Endothelial cell of umbilical vein (primary cell): Measurements from ENCODE around the gene THOP1. TPM values are rescaled to one million over a fixed set of nuclear protein-coding genes. Genes with fewer than 3 reads are reported as not detected.

Experiments used
- BruUV-seq: library from RNA; stranded (reverse); fragments of 400-500 nt; replicated peaks from 2 replicates; lab custom pipeline; 2021; lab: Mats Ljungman, UMichigan
- CTCF ChIA-PET: fragments of 300-600, 350-600 bp; sonication (Branson Sonifier 250); formaldehyde crosslinking; loops from one replicate; lab custom pipeline; 2021; ENCODE audit warnings: antibody characterized with exemption, inconsistent platforms; lab: Charles Lee
- POLR2A ChIA-PET: fragments of 300-600, 350-600 bp; sonication (Branson Sonifier 250); formaldehyde crosslinking; loops from one replicate; lab custom pipeline; 2021; ENCODE audit warnings: antibody characterized with exemption, inconsistent platforms; lab: Charles Lee
- DNase-seq: peaks from one replicate; pipeline ENCODE4 v3.0.0-alpha.2; 2011; ENCODE audit warnings: low read depth, low spot score
- FAIRE-seq: peaks from 2 replicates; lab custom pipeline; 2011; peaks lifted over from hg19 to GRCh38; lab: Jason Lieb, UNC
- H2AFZ ChIP-seq: 2 replicates; pipeline ENCODE4 v1.6.0; 2012; ENCODE audit warnings: low read depth, low read length, control low read depth, inconsistent platforms
- H3K27ac ChIP-seq: 2 replicates; pipeline ENCODE4 v1.5.1; 2011; ENCODE audit warnings: low read depth, mild to moderate bottlenecking, control low read depth, low read length, moderate library complexity; ENCODE audit not compliant: insufficient read depth
- H3K27me3 ChIP-seq, 2 experiments: 2 replicates each; pipeline versions ENCODE4 v1.6.0 to v1.6.1; 2011; ENCODE audit warnings: low read length in 2 of 2, mixed read lengths in 1 of 2; ENCODE audit not compliant: control insufficient read depth in 2 of 2, insufficient read depth in 2 of 2
- H3K36me3 ChIP-seq, 2 experiments: 2 replicates in 1 of 2; 3 replicates in 1 of 2; pipeline ENCODE4 v1.5.1; 2011; ENCODE audit warnings: low read length in 2 of 2, mild to moderate bottlenecking in 1 of 2, moderate library complexity in 1 of 2; ENCODE audit not compliant: control insufficient read depth in 2 of 2, insufficient read depth in 2 of 2; ENCODE audit errors: extremely low read depth in 1 of 2
- H3K4me1 ChIP-seq: 3 replicates; pipeline ENCODE4 v1.5.1; 2011; ENCODE audit warnings: mild to moderate bottlenecking, low read length; ENCODE audit not compliant: control insufficient read depth, insufficient read depth; ENCODE audit errors: extremely low read depth
- H3K4me2 ChIP-seq: 2 replicates; pipeline ENCODE4 v1.6.1; 2011; ENCODE audit warnings: low read length, control low read depth, mixed read lengths; ENCODE audit not compliant: insufficient read depth
- H3K4me3 ChIP-seq, 3 experiments: fragments of 200-600 bp in 1 of 3; sonication (generic), shearing (Covaris generic) in 1 of 3; replicated peaks in 1 of 3; 2 replicates each; pipeline ENCODE4 v1.5.1; 2011 to 2016; ENCODE audit warnings: control low read depth in 3 of 3, low read length in 3 of 3, mild to moderate bottlenecking in 2 of 3, inconsistent platforms in 1 of 3, low read depth in 1 of 3, moderate library complexity in 1 of 3; ENCODE audit not compliant: insufficient read depth in 1 of 3
- H3K79me2 ChIP-seq: 2 replicates; pipeline ENCODE4 v1.6.0; 2012; ENCODE audit warnings: low read length, inconsistent platforms; ENCODE audit not compliant: control insufficient read depth, insufficient read depth
- H3K9ac ChIP-seq: replicated peaks from 2 replicates; pipeline ENCODE3; 2011; ENCODE audit warnings: low read length, control low read depth; ENCODE audit not compliant: insufficient read depth; ENCODE audit errors: extremely low read depth
- H3K9me1 ChIP-seq: replicated peaks from 3 replicates; pipeline ENCODE4 v1.6.0; 2011; ENCODE audit warnings: mild to moderate bottlenecking, low read length; ENCODE audit not compliant: control insufficient read depth, insufficient read depth; ENCODE audit errors: extremely low read depth
- H3K9me3 ChIP-seq: replicated peaks from 2 replicates; pipeline ENCODE4 v1.5.1; 2012; ENCODE audit warnings: low read length, inconsistent platforms; ENCODE audit not compliant: control insufficient read depth, insufficient read depth
- H4K20me1 ChIP-seq: replicated peaks from 2 replicates; pipeline ENCODE3; 2011; ENCODE audit warnings: mild to moderate bottlenecking, low read length; ENCODE audit not compliant: control insufficient read depth, insufficient read depth; ENCODE audit errors: extremely low read depth
- EZH2 ChIP-seq: IDR thresholded peaks from 2 replicates; pipeline ENCODE4 v1.6.1; 2012; ENCODE audit warnings: borderline replicate concordance, low read depth, mild to moderate bottlenecking, moderate library complexity, low read length, inconsistent platforms; ENCODE audit not compliant: severe bottlenecking
- FOS ChIP-seq: IDR thresholded peaks from 2 replicates; pipeline ENCODE4 v1.6.1; 2011; ENCODE audit warnings: mild to moderate bottlenecking, low read length, moderate library complexity, borderline replicate concordance; ENCODE audit not compliant: insufficient read depth
- GATA2 ChIP-seq: IDR thresholded peaks from 2 replicates; pipeline ENCODE4 v1.7.0; 2011; ENCODE audit warnings: low read depth, mild to moderate bottlenecking, moderate library complexity, mixed read lengths, low read length; ENCODE audit not compliant: insufficient read length, insufficient read depth
- JUN ChIP-seq: IDR thresholded peaks from 2 replicates; pipeline ENCODE4 v1.6.1; 2011; ENCODE audit warnings: borderline replicate concordance, low read depth; ENCODE audit not compliant: insufficient read length, insufficient read depth
- MYC ChIP-seq: IDR thresholded peaks from one replicate; pipeline ENCODE4 v1.6.1; 2011; ENCODE audit warnings: mild to moderate bottlenecking, low read depth, low read length
- POLR2A ChIP-seq: IDR thresholded peaks from 2 replicates; pipeline ENCODE4 v1.6.1; 2012; ENCODE audit warnings: low read depth, mild to moderate bottlenecking, control low read depth, low read length
- POLR2AphosphoS5 ChIP-seq: IDR thresholded peaks from 2 replicates; pipeline ENCODE4 v1.6.1; 2012; ENCODE audit warnings: low read depth, mild to moderate bottlenecking, control low read depth, low read length, moderate library complexity; ENCODE audit not compliant: insufficient read depth
- dilution Hi-C: fragments of 300-500 bp; cut with MboI; formaldehyde crosslinking; loops from one replicate; pipeline ENCODE4 v1.15.0; 2019; ENCODE audit warnings: low sequenced_read_pairs; ENCODE audit not compliant: extremely low pct_ligation_motif_present
- intact Hi-C: fragments of 100-400 bp; cut with micrococcal nuclease; formaldehyde crosslinking; loops from one replicate; pipeline ENCODE4 v1.10.0; 2022
- polyA plus RNA-seq, 4 experiments: library from polyadenylated mRNA; depleted of rRNA in 3 of 4; stranded (reverse) in 3 of 4; unstranded in 1 of 4; fragments of >200 nt; gene quantifications; 2 replicates each; pipeline versions ENCODE4 v1.2.1 to v1.2.3, GENCODE V29; 2011 to 2012; ENCODE audit warnings: missing spikeins in 1 of 4
- total RNA-seq: library from RNA; stranded (reverse); gene quantifications from 2 replicates; pipeline ENCODE4 v1.2.3, GENCODE V29; 2021
- TF ChIP-seq, protein P1 (sequence below), 2 donors: IDR thresholded peaks; 1 replicate in 1 of 2; 2 replicates in 1 of 2; pipeline ENCODE4 v1.5.1; 2011; ENCODE audit warnings: low read length in 2 of 2, mild to moderate bottlenecking in 2 of 2, moderate library complexity in 2 of 2, control low read depth in 1 of 2, inconsistent platforms in 1 of 2, low read depth in 1 of 2; ENCODE audit not compliant: insufficient read depth in 1 of 2; ENCODE audit errors: extremely low read depth in 1 of 2
- TF ChIP-seq, protein P2 (sequence below): IDR thresholded peaks from 2 replicates; pipeline ENCODE4 v1.6.1; 2011; ENCODE audit not compliant: insufficient read depth, insufficient read length

Gene THOP1
- total and polyA plus RNA-seq, 2 donors (not counting 3 experiments of a cell fraction or from before 2014, with no cell fraction given): 88.0 to 115 TPM

DNA sequence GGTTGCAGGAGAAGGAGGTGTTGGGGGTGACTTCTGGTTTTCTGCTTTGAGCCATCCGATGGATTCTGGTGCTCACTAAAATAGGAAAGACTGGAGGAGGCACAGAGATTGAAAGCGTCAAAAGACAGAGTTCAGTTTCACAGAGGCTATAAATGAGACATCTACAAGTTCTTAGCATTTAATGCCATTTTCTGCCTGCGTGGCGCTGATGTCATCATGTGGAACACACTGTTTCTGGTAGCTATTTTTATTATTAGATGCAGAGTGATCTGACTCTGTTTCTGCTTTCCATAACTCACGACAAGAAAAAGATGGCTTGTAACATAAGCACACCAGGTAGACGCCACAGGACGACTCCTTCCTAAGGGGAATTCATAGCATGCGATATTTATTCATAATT, 42.2 kb upstream of the THOP1 start:
- intact Hi-C loops: no loop called here
- no peak for FAIRE-seq
- POLR2A ChIA-PET: no interaction called here

More for the DNA sequence above, 42.2 kb upstream of the THOP1 start:
- Histone ChIP-seq H3K9ac (no peak overlapping the region), H2AFZ (no peak overlapping the region), H3K9me1 (no peaks in the 10 kb centered on the region), H4K20me1 (no peaks in the 10 kb centered on the region), H3K4me3 (no peak overlapping the region), H3K27ac (no peak overlapping the region), H3K9me3 (no peaks in the 10 kb centered on the region), H3K79me2 (peaks cover 5% of the 10 kb centered on the region), H3K27me3 (no peaks in the 10 kb centered on the region), H3K4me2 (no peak overlapping the region), H3K4me1 (peaks cover 6% of the 10 kb centered on the region), H3K36me3 (no peaks in the 10 kb centered on the region)
- TF ChIP-seq POLR2AphosphoS5 (no peak), GATA2 (no peak), EZH2 (no peak), MYC (no peak), FOS (no peak), POLR2A (no peak), JUN (no peak)
- TF ChIP-seq, protein P1, sequence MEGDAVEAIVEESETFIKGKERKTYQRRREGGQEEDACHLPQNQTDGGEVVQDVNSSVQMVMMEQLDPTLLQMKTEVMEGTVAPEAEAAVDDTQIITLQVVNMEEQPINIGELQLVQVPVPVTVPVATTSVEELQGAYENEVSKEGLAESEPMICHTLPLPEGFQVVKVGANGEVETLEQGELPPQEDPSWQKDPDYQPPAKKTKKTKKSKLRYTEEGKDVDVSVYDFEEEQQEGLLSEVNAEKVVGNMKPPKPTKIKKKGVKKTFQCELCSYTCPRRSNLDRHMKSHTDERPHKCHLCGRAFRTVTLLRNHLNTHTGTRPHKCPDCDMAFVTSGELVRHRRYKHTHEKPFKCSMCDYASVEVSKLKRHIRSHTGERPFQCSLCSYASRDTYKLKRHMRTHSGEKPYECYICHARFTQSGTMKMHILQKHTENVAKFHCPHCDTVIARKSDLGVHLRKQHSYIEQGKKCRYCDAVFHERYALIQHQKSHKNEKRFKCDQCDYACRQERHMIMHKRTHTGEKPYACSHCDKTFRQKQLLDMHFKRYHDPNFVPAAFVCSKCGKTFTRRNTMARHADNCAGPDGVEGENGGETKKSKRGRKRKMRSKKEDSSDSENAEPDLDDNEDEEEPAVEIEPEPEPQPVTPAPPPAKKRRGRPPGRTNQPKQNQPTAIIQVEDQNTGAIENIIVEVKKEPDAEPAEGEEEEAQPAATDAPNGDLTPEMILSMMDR (IDR thresholded peaks at IDR 0.05; ENCODE audit: extremely low read depth in 1 of 2, insufficient read depth in 1 of 2, low read depth in 1 of 2, low read length in 2 of 2): no peak
- TF ChIP-seq, protein P2, sequence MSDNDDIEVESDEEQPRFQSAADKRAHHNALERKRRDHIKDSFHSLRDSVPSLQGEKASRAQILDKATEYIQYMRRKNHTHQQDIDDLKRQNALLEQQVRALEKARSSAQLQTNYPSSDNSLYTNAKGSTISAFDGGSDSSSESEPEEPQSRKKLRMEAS: no peak
- BruUV-seq: no TSS peak
- dilution Hi-C loops: no loop called here
- CTCF ChIA-PET: interaction anchor here (1.1 kb wide), 1 partner anchor 95 kb away, joined by 3 read pairs; no protein-coding TSS in a partner anchor
- no peak for DNase-seq
